Fibroblast of villous mesenchyme (primary cell): Measurements from ENCODE around the gene SKAP1. TPM values are rescaled to one million over a fixed set of nuclear protein-coding genes. Genes with fewer than 3 reads are reported as not detected.

ENCODE experiments used
- DNase-seq: peaks from one replicate; pipeline ENCODE4 v3.0.0-alpha.2; 2010; ENCODE audit warnings: low read depth
- H3K4me3 ChIP-seq: 2 replicates; pipeline ENCODE4 v1.5.1; 2011; ENCODE audit warnings: low read depth, mild to moderate bottlenecking, low read length
- CTCF ChIP-seq: IDR thresholded peaks from 2 replicates; pipeline ENCODE4 v1.5.1; 2012; ENCODE audit warnings: low read depth, mild to moderate bottlenecking, low read length; ENCODE audit not compliant: insufficient read depth
- total RNA-seq: library from RNA; depleted of rRNA; stranded (reverse); fragments of >200 nt; gene quantifications from 2 replicates; pipeline ENCODE4 v1.2.3, GENCODE V29; 2012

The SKAP1 gene
- total RNA-seq, 1 donor: not detected

GRCh38 chr17:48104440-48104839 is 325.6 kb downstream of the SKAP1 start:
- DNase-seq: no peak
- TF ChIP-seq CTCF: no peak
- H3K4me3 ChIP-seq: no peak overlapping the region

GRCh38 chr17:48102798-48103715 is 327.0 kb downstream of the SKAP1 start:
- no peak for TF ChIP-seq CTCF
- no peak overlapping the region for H3K4me3 ChIP-seq
- DNase-seq: no peak

- H3K4me3 ChIP-seq: no peak overlapping the region
- no peak for DNase-seq
- TF ChIP-seq CTCF: no peak
Measured at GRCh38 chr17:48102043-48102750, 327.8 kb downstream of the SKAP1 start.

GRCh38 chr17:48101012-48101720 is 328.8 kb downstream of the SKAP1 start, which contains the start of gene CBX1:
Gene CBX1 (minus strand): TSS chr17:48101478. CDS start chr17:48077004, 24,474 bp downstream.
- no peak for TF ChIP-seq CTCF
- peak; percentile 94 for DNase-seq
- peak within 1 kb of the TSS; percentile 92 for H3K4me3 ChIP-seq

DNA sequence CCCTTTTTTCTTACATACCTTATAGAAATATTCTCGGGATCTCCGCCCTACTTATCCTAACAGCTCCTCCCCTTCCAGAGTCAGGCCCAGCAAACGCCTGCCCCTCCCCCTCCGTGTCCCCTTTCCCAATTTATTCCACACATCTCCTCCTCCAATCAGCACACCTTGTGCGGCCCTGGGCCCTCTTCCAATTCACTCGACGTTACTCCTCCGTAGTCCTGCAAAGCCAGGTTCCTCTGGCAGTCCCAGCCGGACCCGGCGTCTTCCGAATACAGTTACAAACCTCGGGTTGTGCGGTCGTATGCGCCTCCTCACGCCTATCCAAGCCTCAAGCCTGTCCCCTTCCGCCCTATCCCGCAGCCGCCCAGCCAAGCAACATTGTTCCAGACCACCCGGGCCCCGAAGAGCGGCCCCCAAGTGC is 329.4 kb downstream of the SKAP1 start:
- H3K4me3 ChIP-seq: peak overlapping the region; percentile 92
- TF ChIP-seq CTCF: no peak
- DNase-seq: peak; percentile 65

DNA sequence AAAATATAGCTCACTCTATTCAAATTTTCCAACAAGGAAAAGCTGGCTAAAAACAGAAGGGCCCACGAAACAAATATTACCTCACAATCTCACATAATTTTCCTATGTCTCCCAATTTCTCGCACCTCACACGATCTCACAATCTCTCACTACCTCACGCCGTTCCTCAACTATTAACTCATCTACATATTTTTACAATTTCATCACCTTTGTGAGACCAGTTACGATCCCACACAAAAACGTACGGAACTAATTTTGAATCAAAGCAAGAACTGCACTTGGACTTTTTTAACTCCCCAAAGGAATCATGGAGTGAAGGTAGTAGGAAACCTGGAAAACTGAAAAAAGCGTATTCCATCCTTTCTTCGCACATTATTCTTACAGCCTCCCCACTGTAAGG is 329.9 kb downstream of the SKAP1 start:
- peak overlapping the region; percentile 92 for H3K4me3 ChIP-seq
- peak; percentile 42 for DNase-seq
- TF ChIP-seq CTCF: no peak
